GM12873 (cell line): ENCODE measurements around the gene CZIB.

ENCODE experiments used
- TF ChIP-seq, protein P1 (sequence below): IDR thresholded peaks from 2 replicates; pipeline ENCODE4 v1.5.1; 2012; ENCODE audit warnings: low read depth, mild to moderate bottlenecking, moderate library complexity, low read length, control low read depth; ENCODE audit not compliant: insufficient read depth; ENCODE audit errors: missing control alignments

CZIB gene

DNA sequence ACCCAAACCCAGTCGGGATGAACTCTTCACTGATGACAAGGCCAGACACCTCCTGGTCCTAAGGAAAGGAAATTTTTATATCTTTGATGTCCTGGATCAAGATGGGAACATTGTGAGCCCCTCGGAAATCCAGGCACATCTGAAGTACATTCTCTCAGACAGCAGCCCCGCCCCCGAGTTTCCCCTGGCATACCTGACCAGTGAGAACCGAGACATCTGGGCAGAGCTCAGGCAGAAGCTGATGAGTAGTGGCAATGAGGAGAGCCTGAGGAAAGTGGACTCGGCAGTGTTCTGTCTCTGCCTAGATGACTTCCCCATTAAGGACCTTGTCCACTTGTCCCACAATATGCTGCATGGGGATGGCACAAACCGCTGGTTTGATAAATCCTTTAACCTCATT is 10.1 kb downstream of the CZIB start:
- TF ChIP-seq, protein P1, sequence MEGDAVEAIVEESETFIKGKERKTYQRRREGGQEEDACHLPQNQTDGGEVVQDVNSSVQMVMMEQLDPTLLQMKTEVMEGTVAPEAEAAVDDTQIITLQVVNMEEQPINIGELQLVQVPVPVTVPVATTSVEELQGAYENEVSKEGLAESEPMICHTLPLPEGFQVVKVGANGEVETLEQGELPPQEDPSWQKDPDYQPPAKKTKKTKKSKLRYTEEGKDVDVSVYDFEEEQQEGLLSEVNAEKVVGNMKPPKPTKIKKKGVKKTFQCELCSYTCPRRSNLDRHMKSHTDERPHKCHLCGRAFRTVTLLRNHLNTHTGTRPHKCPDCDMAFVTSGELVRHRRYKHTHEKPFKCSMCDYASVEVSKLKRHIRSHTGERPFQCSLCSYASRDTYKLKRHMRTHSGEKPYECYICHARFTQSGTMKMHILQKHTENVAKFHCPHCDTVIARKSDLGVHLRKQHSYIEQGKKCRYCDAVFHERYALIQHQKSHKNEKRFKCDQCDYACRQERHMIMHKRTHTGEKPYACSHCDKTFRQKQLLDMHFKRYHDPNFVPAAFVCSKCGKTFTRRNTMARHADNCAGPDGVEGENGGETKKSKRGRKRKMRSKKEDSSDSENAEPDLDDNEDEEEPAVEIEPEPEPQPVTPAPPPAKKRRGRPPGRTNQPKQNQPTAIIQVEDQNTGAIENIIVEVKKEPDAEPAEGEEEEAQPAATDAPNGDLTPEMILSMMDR, result no peak

DNA sequence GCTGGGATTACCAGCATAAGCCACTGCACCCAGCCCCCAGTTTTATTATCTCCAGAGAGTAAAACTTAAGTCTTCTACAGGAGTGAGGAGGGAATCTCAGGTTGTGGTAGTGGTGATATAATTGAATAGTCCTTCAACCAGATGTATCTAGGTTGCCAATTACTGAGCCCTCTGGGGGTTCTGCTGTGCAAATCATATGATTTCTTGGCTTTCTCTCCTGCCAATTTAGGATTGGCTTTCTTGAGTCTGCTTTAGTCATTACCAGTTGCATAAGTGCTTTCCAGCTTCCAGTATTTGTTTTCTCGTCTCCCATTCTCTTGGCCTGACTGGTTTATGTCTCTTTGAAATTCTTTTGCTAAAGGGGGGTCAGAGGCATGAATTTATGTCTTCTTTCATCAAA is 12.7 kb downstream of the CZIB start:
- TF ChIP-seq, protein P1, result no peak

DNA sequence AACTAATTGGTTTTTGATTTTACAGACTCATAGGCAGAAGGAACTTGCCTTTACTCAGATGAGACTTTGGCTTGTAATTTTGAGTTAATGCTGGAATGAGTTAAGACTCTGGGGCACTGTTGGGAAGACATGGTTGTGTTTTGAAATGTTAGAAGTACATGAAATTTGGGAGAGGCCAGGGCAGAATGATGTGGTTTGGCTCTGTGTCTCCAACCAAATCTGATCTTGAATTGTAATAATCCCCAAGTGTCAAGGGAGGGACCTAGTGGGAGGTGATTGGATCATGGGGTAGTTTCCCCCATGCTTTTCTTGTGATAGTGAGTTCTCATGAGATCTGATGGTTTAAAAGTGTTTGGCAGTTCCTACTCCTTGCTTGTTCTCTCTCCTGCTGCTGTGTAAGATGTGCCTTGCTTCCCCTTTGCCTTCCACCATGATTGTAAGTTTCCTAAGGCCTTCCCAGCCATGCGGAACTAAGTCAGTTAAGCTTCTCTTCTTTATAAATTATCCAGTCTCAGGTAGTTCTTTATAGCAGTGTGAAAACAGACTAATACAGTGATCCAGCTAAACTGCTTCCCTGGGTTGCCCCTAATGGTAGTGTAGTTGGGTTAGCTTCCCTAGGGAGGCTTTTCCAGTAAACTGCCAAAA is 13.6 kb downstream of the CZIB start:
- TF ChIP-seq, protein P1, result no peak

DNA sequence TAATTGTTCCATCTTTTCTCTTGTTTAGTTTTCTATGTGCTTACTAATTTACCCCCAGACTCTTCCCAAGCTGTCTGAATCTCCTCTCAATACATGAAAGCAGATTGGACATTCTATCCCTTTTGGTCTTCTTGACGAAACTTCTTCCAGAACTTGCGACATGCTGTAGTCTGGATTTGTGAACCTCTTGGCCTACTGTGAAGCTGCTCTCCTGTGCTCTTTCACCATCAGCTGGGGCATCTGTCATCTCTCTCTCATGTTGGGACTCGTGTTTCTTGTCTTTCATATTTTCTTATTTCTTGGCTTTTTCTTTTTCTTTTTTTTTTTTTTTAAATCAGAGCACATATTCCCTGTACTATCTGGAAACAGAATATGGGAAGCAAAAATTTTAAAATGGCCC is 17.0 kb downstream of the CZIB start:
- TF ChIP-seq, protein P1, result no peak

DNA sequence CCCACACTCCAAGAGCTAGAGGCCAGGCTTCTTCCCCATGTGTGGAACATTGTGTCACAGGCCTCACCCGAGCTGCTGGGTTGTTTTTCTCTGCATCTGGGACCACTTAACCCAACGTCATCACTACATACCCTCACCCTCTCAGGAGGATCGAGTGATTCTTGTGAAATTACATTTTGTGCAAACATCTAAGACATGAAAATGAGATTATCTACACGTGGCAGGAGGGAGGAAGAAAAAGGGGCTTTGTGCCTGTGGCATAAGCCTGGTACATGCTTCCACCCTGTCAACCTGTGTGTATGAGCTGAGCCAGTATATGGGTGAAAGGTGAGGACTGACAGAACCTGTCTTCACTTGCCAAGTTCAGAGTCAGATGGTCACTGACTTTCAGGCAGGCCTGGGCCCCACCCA is 22.2 kb downstream of the CZIB start:
- TF ChIP-seq, protein P1, result no peak

DNA sequence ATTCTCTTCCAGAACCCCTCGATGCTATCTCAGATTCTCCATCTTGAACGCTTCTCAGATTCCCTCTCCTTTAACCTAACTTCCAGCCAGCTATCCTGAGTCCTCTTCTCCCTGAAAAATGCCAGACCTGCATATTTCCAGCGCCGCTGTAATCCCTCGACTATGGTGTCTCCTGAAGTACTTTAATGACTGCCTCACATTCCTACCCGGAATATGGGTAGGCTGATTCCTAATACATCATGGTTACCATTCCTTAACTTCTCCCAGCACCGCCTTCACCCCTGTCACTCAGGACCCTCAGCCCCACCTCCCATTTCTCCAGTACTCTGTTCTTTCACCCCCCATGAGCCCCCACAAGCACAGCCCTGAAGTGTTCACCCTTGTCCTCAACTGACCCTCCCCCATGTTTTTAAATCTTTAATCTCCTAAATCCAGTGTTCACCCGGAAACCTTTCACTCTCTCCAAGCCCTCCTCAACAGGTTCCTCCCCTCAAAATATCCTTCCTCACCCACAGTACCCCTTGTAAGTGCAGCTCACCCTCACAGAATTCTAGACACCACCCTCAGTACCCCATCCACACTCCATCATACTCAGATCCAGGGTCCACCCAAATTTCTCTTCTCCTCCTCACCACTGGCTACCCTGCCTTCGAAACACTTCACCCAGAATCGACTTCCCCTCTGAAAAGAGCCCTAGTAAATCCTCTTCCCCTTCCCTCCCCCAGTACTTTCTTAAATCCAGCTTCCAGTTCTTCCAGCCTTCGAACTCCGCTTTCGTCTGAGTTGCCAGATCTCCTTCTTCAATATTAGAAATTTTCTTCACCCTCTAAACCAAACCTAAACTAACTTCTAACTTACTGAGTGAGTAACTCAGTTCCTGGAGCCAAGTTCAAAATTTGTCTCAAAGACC is 22.9 kb downstream of the CZIB start:
- TF ChIP-seq, protein P1, result no peak

DNA sequence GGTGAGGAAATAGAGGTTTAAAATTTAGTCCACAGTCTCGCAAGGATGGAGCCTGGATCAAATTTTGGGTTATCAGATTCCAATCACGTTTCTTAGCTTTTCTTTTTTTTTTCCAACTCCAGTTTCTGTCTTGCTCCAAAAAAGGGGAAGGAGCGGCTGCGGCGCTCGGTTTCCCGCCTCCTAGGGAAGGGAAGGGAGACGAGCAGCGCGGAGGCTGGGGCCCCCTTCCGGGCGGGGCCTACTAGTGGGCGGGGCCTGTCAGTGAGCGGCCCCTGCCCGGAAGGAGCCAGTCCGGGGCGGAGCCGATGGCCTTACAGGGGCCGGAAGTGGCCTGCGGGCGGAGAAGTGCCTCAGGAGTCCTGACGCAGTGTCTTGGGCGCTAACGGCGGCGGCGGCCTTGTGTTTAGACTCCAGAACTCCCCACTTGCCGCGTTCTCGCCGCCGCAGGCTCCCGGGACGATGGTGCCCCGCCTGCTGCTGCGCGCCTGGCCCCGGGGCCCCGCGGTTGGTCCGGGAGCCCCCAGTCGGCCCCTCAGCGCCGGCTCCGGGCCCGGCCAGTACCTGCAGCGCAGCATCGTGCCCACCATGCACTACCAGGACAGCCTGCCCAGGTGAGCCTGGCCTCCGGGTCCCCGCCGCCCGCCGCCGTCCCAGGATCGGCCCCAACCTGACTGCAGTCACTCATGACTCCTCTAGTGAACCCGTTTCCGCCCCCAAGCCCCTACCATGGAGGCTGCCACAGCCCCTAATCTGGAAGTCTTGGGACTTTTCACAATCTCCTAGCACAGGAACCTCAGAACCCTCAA is 23.7 kb downstream of the CZIB start, which contains the start of gene CPT2:
Gene CPT2 (plus strand): TSS at position 340 of the 806 bp plus-strand sequence. CDS start 120 bp downstream, at position 460.
- TF ChIP-seq, protein P1, result no peak
